ENCODE results near the gene ZMYM4. TPM values are rescaled to one million over a fixed set of nuclear protein-coding genes. Genes with fewer than 3 reads are reported as not detected.

ZMYM4 gene
- total RNA-seq, 2 donors from 2014 or later, result 29.0 to 42.8 TPM

- H3K27ac ChIP-seq, result no peak overlapping the region
- DNase-seq (ENCODE audit: low spot score) (no peak), ATAC-seq (ENCODE audit: insufficient number of reproducible peaks, low FRiP score, low read depth) (no peak)
- no peaks in the 10 kb centered on the region for H3K9me3 ChIP-seq
- peaks cover 10% of the 10 kb centered on the region for H3K36me3 ChIP-seq
- no peak for TF ChIP-seq CTCF (IDR thresholded peaks at IDR 0.05)
- no peak overlapping the region for H3K4me3 ChIP-seq
- H3K4me1 ChIP-seq (ENCODE audit: control insufficient read depth in 1 of 2, low read depth in 2 of 2), result peaks cover 3 to 10% of the 10 kb centered on the region in 2 donors
- H3K27me3 ChIP-seq (replicated peaks; ENCODE audit: insufficient read depth), result no peaks in the 10 kb centered on the region
These were observed 26.3 kb downstream of the ZMYM4 start for GRCh38 chr1:35294809-35295208.

- Histone ChIP-seq H3K27ac (no peak overlapping the region), H3K4me3 (no peak overlapping the region), H3K4me1 (ENCODE audit: control insufficient read depth in 1 of 2, low read depth in 2 of 2) (peaks cover 14 to 32% of the 10 kb centered on the region in 2 donors), H3K36me3 (peaks cover 10% of the 10 kb centered on the region), H3K9me3 (no peaks in the 10 kb centered on the region), H3K27me3 (replicated peaks; ENCODE audit: insufficient read depth) (no peaks in the 10 kb centered on the region)
- no peak for DNase-seq (ENCODE audit: low spot score)
- no peak for TF ChIP-seq CTCF (IDR thresholded peaks at IDR 0.05)
- no peak for ATAC-seq (ENCODE audit: insufficient number of reproducible peaks, low FRiP score, low read depth)
These were observed 29.4 kb downstream of the ZMYM4 start for GRCh38 chr1:35297886-35298285.

DNA sequence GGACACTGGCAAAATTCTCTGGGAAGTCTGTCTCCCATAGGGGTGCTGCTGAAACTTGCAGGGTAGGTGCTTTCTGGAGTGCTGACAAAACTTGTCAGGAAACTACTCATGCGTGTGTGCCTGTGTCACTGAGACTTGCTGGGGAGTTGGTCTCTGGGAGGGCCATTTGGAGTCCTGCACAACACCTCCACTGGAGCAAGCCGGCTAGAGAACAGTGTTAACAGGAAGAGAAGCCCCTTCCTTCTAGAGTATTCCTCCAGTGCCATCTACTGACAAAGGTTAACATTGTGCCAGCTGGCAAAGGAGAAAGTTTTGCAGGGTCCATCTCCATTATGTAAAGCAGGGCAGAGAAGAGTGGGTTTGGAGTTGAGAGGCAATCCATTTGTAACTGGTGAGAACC is 30.0 kb downstream of the ZMYM4 start:
- Histone ChIP-seq H3K36me3 (peaks cover 5% of the 10 kb centered on the region), H3K27me3 (replicated peaks; ENCODE audit: insufficient read depth) (no peaks in the 10 kb centered on the region), H3K27ac (no peak overlapping the region), H3K4me1 (ENCODE audit: control insufficient read depth in 1 of 2, low read depth in 2 of 2) (peaks cover 14 to 33% of the 10 kb centered on the region in 2 donors), H3K9me3 (no peaks in the 10 kb centered on the region), H3K4me3 (no peak overlapping the region)
- TF ChIP-seq CTCF (IDR thresholded peaks at IDR 0.05), result no peak
- ATAC-seq (ENCODE audit: insufficient number of reproducible peaks, low FRiP score, low read depth), result no peak
- DNase-seq (ENCODE audit: low spot score), result no peak

- Histone ChIP-seq H3K36me3 (peaks cover 5% of the 10 kb centered on the region), H3K27ac (peak overlapping the region in 1 of 2 donors; percentile 84), H3K27me3 (replicated peaks; ENCODE audit: insufficient read depth) (no peaks in the 10 kb centered on the region), H3K9me3 (no peaks in the 10 kb centered on the region), H3K4me1 (ENCODE audit: control insufficient read depth in 1 of 2, low read depth in 2 of 2) (peaks cover 14 to 33% of the 10 kb centered on the region in 2 donors), H3K4me3 (no peak overlapping the region)
- no peak for ATAC-seq (ENCODE audit: insufficient number of reproducible peaks, low FRiP score, low read depth)
- DNase-seq (ENCODE audit: low spot score), result no peak
- no peak for TF ChIP-seq CTCF (IDR thresholded peaks at IDR 0.05)
These were observed 31.9 kb downstream of the ZMYM4 start for GRCh38 chr1:35300376-35300775.

GRCh38 chr1:35301674-35302392 is 33.3 kb downstream of the ZMYM4 start:
- ATAC-seq (ENCODE audit: insufficient number of reproducible peaks, low FRiP score, low read depth) (no peak), DNase-seq (ENCODE audit: low spot score) (no peak)
- no peak for TF ChIP-seq CTCF (IDR thresholded peaks at IDR 0.05)
- Histone ChIP-seq H3K36me3 (no peaks in the 10 kb centered on the region), H3K27ac (peak overlapping the region; percentile 78 to 84), H3K27me3 (replicated peaks; ENCODE audit: insufficient read depth) (no peaks in the 10 kb centered on the region), H3K4me3 (peak overlapping the region; percentile 8), H3K4me1 (ENCODE audit: control insufficient read depth in 1 of 2, low read depth in 2 of 2) (peaks cover 14 to 33% of the 10 kb centered on the region in 2 donors), H3K9me3 (no peaks in the 10 kb centered on the region)
